ENCODE results near the gene LRFN3. TPM values are rescaled to one million over a fixed set of nuclear protein-coding genes. Genes with fewer than 3 reads are reported as not detected.

Gene LRFN3
- total RNA-seq, 1 experiment from 2014 or later = 14.6 TPM

DNA sequence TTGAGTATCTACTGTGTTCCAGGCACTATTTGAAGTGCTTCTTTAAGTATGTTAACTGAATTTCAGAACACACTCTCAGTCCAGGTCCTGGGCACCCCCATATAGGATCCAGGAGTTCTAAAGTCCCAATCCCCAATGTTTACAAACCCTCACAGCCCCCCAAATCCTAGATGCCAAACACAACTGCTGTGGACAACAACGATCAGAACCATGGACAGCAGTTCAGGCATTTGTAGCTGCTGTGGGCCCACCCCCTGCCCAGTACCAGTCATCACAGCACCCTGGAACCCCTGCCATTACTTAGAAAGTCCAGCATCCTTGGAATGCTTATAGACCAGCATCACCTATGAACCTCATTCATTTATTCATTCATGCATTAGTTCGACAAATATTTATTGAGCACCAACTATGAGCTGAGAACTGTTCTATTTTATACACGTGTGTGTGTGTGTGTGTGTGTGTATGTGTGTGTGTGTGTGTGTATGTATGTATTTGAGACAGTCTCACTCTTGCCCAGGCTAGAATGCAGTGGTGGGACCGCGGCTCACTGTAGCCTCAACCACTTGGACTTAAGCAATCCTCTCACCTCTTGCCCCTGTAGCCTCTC is 39.5 kb downstream of the LRFN3 start:
- Histone ChIP-seq H3K4me1 (ENCODE audit: insufficient read depth, low read length, poor library complexity, severe bottlenecking) (no peaks in the 10 kb centered on the region), H3K36me3 (ENCODE audit: insufficient read depth, low read length, poor library complexity, severe bottlenecking) (no peaks in the 10 kb centered on the region), H3K4me3 (ENCODE audit: low read depth, low read length, poor library complexity, severe bottlenecking) (no peak overlapping the region), H3K9me3 (ENCODE audit: low read depth, low read length, poor library complexity, severe bottlenecking) (no peaks in the 10 kb centered on the region), H3K27ac (ENCODE audit: low read depth, low read length, poor library complexity, severe bottlenecking) (no peak overlapping the region), H3K27me3 (replicated peaks; ENCODE audit: insufficient read depth, low read depth, low read length, poor library complexity) (no peaks in the 10 kb centered on the region)
- CTCF ChIA-PET = interaction anchor here (0.6 kb wide), 1 partner anchor 9 kb away, joined by 9 read pairs; no protein-coding TSS in a partner anchor
- TF ChIP-seq, protein P1, sequence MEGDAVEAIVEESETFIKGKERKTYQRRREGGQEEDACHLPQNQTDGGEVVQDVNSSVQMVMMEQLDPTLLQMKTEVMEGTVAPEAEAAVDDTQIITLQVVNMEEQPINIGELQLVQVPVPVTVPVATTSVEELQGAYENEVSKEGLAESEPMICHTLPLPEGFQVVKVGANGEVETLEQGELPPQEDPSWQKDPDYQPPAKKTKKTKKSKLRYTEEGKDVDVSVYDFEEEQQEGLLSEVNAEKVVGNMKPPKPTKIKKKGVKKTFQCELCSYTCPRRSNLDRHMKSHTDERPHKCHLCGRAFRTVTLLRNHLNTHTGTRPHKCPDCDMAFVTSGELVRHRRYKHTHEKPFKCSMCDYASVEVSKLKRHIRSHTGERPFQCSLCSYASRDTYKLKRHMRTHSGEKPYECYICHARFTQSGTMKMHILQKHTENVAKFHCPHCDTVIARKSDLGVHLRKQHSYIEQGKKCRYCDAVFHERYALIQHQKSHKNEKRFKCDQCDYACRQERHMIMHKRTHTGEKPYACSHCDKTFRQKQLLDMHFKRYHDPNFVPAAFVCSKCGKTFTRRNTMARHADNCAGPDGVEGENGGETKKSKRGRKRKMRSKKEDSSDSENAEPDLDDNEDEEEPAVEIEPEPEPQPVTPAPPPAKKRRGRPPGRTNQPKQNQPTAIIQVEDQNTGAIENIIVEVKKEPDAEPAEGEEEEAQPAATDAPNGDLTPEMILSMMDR (conservative IDR thresholded peaks at IDR 0.05; ENCODE audit: low read depth, low read length) = no peak
- TF ChIP-seq EZH2 (IDR thresholded peaks at IDR 0.05; ENCODE audit: borderline replicate concordance, low read depth, low read length, poor library complexity, severe bottlenecking) = no peak
- BruUV-seq (replicated peaks) = no TSS peak
- intact Hi-C loops (cut with micrococcal nuclease; ENCODE audit: unreplicated experiment) = no loop called here
- POLR2A ChIA-PET (ENCODE audit: low non-redundant PET) = no interaction called here
- DNase-seq (ENCODE audit: low spot score) = no peak

DNA sequence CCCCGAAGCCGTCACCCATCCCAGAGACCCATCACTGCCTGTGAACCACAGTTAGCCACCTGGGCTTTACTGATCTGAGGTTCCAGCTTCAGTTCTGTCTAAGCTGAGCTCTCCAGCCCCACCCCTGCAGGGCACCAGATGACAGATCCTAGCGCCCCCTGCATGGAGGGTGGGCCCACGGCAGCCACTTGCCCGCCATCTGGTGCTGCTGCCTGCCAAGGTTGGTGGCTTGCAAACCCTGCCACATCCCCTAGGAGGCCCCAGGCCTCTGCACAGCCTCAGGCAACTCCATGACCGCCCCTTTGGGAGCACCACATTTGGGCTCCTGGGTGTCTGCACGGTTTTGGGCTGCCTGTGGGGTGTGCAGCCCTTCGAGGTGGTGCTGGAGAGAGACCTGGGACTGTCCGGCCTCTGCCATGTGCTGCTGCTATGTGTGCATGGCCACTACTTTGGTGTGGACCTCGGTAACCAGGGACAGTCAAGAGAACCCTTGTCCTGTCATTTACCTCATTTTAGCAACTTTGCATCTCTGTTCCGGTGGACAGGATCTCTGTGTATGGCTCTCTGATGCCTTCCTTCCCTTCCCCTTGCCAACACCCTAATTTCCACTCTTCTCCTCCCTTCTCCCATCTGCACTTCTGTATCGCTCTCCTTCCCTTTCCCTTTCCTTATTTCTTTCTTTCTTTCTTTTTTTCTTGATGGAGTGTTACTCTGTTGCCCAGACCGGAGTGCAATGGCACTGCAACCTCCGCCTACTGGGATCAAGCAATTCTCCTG is 41.5 kb downstream of the LRFN3 start:
- peak; percentile 69 for DNase-seq (ENCODE audit: low spot score)
- ChIA-PET POLR2A (ENCODE audit: low non-redundant PET) (no interaction called here), CTCF (no interaction called here)
- H3K27ac ChIP-seq (ENCODE audit: low read depth, low read length, poor library complexity, severe bottlenecking) = no peak overlapping the region
- H3K9me3 ChIP-seq (ENCODE audit: low read depth, low read length, poor library complexity, severe bottlenecking) = no peaks in the 10 kb centered on the region
- H3K4me3 ChIP-seq (ENCODE audit: low read depth, low read length, poor library complexity, severe bottlenecking) = no peak overlapping the region
- TF ChIP-seq, protein P1 (conservative IDR thresholded peaks at IDR 0.05; ENCODE audit: low read depth, low read length) = peak; percentile 54
- TF ChIP-seq EZH2 (IDR thresholded peaks at IDR 0.05; ENCODE audit: borderline replicate concordance, low read depth, low read length, poor library complexity, severe bottlenecking) = no peak
- no peaks in the 10 kb centered on the region for H3K36me3 ChIP-seq (ENCODE audit: insufficient read depth, low read length, poor library complexity, severe bottlenecking)
- no peaks in the 10 kb centered on the region for H3K27me3 ChIP-seq (replicated peaks; ENCODE audit: insufficient read depth, low read depth, low read length, poor library complexity)
- intact Hi-C loops (cut with micrococcal nuclease; ENCODE audit: unreplicated experiment) = no loop called here
- no TSS peak for BruUV-seq (replicated peaks)
- no peaks in the 10 kb centered on the region for H3K4me1 ChIP-seq (ENCODE audit: insufficient read depth, low read length, poor library complexity, severe bottlenecking)

- CTCF ChIA-PET = no interaction called here
- TF ChIP-seq, protein P1 (conservative IDR thresholded peaks at IDR 0.05; ENCODE audit: low read depth, low read length) = no peak
- no peak for TF ChIP-seq EZH2 (IDR thresholded peaks at IDR 0.05; ENCODE audit: borderline replicate concordance, low read depth, low read length, poor library complexity, severe bottlenecking)
- intact Hi-C loops (cut with micrococcal nuclease; ENCODE audit: unreplicated experiment) = no loop called here
- Histone ChIP-seq H3K27ac (ENCODE audit: low read depth, low read length, poor library complexity, severe bottlenecking) (no peak overlapping the region), H3K9me3 (ENCODE audit: low read depth, low read length, poor library complexity, severe bottlenecking) (no peaks in the 10 kb centered on the region), H3K36me3 (ENCODE audit: insufficient read depth, low read length, poor library complexity, severe bottlenecking) (no peaks in the 10 kb centered on the region), H3K4me3 (ENCODE audit: low read depth, low read length, poor library complexity, severe bottlenecking) (no peak overlapping the region), H3K27me3 (replicated peaks; ENCODE audit: insufficient read depth, low read depth, low read length, poor library complexity) (no peaks in the 10 kb centered on the region), H3K4me1 (ENCODE audit: insufficient read depth, low read length, poor library complexity, severe bottlenecking) (no peaks in the 10 kb centered on the region)
- no peak for DNase-seq (ENCODE audit: low spot score)
- POLR2A ChIA-PET (ENCODE audit: low non-redundant PET) = no interaction called here
- no TSS peak for BruUV-seq (replicated peaks)
These were observed 42.1 kb downstream of the LRFN3 start for GRCh38 chr19:35978271-35978670.

Data from A673 (cell line).